GM19463 (cell line): ENCODE results near the gene NDUFV2.
A peak's percentile ranks its signal among the peaks of the same experiment; 100 is the strongest.
"Not testable (repeated sequence)": the region's sequence is repeated elsewhere in the genome, so short reads cannot be mapped to it uniquely, and the experiment has no call there.

Experiments used
- ATAC-seq: cut with Tn5 transposase; IDR thresholded peaks from one replicate; pipeline ENCODE4 v1.9.1; 2021; ENCODE audit warnings: mild to moderate bottlenecking, moderate library complexity; ENCODE audit not compliant: unreplicated experiment

The NDUFV2 gene

DNA sequence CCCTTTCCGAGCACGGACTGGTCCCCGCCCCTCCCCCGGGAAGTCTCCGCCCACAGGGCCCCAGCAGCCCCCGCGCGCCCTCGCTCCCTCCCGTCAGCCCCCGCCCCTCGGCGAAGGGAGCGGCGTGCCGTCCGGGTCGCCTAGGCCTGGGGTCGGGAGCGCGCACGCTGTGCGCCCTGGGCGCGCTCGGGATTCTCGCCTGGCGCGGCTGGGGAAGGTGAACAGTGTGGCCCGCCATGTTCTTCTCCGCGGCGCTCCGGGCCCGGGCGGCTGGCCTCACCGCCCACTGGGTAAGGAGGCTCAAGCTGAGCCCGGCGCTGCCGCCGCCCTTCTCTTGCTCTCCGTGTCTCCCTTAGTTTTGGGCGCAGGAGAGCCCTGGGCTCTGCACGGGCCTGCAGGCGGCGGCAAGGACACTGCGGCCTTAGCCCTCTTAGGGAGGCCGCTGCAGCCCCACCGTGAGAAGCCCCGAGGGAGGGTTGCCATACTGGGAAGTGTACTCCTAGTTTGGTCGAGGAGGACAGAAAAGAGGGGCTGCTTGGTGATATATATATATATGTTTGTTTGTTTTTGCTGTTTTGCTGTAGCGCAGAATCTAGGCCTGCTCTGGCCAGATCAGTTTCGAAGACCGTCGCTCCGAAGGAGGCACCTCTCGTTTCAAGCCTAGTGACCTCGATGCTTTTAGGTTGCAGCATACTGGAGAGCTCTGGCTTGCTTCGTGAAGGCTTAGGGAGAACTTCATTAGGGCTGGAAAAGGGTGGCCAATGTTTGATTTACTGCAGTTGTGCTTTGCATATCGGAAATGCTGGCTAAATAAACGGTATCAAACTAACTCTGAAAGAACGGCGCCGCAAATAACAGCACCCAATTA, at the start of gene NDUFV2:
Gene NDUFV2 (plus strand): TSS at position 192 of the 868 bp plus-strand sequence. CDS start 45 bp downstream, at position 237.
- ATAC-seq, result peak; percentile 94

DNA sequence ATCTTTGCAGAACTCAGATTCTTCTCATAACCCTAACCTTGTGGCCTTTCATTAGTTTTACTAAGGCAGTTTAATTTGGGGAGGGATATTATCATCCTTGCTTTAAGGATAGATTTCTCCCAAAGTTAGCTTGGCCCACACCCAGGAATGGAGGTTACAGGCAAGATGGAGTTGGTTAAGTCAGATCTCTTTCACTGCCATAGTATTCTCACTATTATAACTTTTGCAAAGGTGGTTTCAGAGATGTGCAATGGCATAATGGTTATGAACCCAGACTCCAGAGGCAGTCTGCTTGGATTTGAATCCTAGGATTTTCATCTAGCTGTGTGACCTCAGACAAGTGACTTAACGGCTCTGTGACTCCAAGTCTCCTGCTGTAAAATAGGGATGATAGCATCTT, 48.7 kb upstream of the NDUFV2 start:
- no peak for ATAC-seq

DNA sequence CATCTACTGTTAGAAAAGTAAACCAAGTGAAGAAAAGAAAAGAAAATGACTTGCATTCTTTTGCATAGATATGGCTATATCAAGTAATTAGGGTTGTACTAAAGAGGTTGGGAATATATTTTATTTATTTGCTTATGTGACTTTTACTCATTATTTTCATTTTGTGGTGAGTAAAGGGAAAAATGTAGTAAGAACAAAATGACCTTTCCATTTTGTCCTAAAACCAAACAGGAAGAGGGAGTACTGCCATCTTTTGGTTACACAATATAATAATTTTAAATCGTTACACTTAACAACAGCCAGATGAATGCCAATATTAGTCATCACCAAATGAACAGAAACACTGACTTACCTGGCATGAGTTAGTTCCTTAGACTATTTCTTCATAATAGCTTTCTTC, 47.3 kb upstream of the NDUFV2 start:
- ATAC-seq, result no peak

DNA sequence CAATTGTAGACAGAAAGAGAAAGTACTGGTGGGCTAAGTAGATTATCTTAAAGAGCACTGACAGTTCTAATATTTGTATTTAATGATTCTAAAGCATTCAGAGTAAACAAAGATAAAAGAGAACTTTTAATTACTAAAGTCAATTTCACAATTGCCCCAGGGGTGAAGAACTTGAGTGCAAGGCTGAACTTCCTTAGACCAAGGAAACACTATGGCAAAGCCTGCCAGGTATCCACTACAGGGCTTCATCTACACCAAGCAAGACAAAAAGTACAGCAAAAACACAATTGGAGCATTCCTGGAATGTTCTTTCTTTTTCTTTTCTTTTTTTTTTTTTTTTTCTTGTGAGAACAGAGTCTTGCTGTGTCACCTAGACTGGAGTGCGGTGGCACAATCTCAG, 46.9 kb upstream of the NDUFV2 start:
- ATAC-seq, result no peak

DNA sequence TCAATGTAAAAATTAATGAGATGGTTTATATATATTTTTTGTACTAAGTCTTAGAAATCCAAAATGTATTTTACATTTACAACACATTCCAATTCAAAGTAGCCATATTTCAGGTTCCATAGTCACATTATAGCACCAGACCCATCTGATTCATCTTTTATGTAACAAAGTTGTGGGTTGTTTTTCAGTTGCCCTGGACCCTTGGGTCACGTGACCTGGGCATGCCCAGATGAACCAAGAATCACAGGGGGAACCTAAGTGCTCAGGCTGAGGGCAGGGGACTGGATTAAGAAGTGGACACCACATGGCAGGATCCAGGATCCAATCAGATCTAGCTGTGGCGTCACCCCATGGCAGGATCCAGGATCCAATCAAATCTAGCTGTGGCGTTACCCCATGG, 44.9 kb upstream of the NDUFV2 start:
- ATAC-seq, result no peak

DNA sequence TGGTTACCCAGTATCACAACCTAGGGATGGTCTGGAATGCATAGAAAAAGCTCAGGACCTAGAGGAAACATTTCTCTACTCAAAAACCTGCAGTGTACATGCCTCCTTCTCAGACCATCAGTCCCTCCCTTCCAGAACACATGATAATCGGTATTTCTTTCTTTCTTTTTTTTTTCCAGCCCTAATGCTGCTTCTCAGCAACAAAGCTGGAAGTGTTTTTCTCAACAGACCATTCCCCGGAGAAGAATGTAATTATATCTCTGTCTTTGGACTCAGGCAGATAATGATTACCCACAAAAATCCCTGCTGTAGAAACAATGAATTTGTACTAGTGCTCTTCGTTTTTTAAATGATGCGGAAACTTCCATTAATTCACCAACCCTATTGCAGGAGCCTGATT, 44.1 kb upstream of the NDUFV2 start:
- ATAC-seq, result no peak

DNA sequence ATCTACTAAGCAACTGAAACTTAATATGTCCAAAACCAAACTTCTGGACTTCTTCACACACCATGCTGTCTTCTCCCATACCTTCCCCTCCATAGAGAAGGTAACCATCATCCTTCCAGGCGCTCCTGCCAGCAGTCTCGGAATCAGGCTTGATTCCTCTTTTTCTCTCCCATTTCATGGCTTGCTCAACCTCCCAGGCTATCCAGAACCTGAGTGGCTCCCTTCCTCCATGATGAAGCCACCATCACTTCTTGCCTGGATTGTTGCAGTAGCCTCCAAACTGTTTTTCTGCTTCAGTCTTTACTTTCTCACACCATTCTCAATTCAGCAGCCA, 40.1 kb upstream of the NDUFV2 start:
- ATAC-seq, result no peak

DNA sequence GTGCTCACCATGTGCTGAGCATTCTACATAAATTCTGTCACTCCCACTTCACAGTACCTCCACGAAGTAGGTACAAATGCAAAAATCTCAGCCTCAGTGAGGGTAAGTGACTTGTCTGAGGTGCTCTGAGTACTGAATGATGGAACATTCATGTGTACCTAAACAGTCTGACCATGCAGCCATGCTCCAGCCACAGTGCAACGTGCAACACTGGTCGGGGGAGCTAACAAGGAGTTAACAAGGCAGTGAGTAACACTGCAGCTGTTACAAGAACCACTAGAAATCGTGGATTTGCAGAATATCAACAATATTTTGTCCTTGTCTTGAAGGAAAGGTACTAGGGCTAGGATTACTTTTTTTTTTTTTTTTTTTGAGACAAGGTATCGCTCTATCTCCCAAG, 36.6 kb upstream of the NDUFV2 start:
- ATAC-seq, result no peak

DNA sequence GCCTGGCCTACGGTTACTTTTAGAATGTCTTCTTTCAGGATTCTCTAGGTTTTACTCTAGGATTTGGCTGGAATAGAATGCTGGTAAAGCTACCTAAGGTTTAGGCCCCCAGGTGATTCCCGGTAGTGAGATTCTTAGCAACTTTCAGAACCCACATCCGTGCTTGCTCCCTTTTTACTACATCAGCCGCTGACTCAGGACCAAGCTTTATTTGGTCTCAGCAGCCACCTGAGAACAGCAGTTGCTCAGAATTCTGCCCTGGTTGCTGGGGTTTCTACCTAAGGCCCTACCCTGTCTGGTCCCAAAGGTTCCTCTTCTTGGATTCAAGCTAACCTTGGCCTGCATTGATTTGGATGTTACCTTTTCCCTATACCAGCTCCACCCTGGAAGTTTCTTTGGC, 36.1 kb upstream of the NDUFV2 start:
- ATAC-seq, result peak; percentile 29

DNA sequence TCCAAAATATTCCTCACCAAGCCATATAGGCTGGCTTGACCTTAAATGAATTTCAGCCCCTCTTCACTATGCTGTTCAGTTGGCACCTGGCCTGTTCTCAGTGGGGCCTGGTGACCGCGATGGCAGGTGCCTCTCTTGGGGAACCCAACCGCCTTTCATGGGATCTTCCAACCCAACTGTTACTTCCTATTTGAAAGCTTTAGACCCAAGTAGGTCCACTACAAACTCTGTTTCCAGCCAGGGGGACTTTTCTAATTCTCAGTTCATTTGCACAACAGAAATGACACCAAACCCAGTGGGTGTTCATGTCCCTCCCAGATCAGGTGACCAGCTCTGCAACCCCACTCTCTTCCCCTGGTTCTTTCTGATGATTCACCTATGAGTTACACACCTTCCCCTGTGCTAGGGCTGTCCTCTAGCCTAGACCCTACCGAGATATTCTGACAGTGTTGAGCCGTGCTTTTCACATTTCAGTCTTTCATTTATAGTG, 35.6 kb upstream of the NDUFV2 start:
- ATAC-seq, result peak; percentile 64

DNA sequence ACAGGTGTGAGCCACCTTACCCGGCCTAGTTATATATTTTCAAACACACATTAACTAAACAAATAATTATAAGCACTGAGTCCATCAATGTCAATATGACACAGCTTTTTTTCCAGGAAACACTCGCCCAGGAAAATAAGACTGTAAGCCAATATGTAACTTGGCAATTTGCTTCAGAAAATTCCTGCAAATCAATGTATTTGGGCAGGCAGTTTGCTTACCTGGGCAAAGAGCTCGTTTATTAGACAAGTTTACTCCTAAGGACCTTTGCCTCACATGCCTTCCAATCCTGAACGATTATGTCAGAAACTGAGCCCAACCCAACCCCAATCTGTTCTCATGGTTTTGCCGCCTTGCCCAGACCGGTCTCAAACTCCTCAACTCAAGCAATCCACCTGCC, 34.7 kb upstream of the NDUFV2 start:
- ATAC-seq, result no peak

DNA sequence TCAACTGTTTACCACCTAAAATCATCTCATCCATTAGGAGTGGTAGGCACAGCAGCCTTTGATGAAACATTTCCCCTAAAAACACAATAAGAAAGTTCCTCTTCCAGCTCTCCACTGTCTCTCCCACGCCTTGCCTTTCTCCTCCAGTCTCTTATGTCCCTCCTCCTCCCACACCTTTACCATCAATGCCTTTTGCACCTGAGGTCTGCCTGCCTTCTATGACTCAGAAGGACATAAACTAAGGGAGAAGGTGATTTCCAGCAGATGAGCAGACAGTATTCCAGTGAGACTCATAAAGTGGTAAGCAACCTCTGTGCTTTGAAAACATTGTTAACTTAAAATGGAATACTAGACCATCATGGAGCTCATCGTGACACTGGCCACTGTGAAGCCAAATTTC, 34.2 kb upstream of the NDUFV2 start:
- no peak for ATAC-seq

DNA sequence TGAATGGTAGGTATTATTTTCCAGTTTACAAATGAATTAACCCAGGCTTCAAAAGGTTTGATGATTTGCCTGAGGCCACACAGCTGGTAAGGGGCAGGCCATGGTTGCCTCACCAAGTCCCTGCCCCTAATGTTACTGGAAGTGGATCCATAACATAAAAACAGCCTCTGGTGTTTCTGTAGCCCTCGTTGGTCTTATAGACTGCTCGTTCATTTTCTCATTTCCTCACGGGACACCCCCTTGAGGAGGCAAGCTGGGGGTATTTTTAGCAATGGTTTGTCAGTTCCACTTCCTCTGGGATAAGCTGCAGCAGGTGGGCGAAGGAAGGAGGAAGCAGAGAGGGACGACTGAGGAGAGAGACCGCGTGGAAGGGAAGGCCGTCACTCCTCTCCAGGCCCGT, 32.9 kb upstream of the NDUFV2 start:
- no peak for ATAC-seq

DNA sequence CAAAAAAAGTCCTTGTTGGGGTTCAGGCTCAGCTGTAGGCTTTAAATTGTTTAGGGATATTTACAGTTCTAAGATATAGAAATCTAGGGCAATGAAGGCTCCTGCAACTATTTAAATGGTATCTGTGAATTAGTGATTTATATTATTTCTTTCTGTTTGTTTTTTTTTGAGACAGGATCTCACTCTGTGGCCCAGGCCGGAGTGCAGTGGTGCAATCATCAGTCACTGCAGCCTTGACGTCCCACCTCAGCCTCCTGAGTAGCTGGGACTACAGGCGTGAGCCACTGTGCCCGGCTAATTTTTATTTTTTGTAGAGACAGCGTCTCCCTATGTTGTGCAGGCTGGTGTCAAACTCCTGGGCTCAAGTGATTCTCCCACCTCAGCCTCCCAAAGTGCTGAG, 32.3 kb upstream of the NDUFV2 start:
- no peak for ATAC-seq

DNA sequence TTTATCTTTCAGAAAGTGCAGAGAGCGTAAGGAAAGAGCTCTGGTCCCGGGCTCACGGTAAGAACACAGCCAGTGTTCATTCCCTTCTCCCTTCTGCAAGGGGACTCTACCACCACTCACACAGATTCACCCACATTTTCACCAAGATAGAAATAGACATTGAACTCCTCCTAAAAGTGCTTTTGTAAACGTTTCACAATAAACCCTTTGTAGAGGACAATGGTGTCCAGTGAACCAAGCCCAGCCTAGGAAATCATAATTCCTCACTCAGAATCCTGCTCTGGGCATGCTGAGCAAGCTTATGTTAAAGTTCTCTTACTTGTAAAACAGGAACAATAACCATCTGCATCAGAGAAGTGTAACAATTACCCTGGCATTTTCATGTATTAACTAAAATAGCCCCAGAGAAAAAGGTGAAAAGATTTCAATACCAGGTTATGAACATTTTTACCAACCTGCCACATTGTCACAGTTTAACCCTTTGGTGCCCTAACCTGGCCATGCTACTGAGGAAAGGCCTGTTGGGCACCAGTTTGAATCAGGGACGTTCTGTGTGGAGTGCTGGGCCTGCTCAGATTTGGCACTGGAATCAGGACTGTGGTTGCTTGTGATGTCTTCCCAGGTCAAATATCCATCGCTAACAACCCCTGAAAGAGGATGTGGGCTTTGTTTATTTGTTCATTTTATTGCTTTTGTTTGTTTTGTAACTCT, 22.5 kb upstream of the NDUFV2 start:
- ATAC-seq, result no peak

DNA sequence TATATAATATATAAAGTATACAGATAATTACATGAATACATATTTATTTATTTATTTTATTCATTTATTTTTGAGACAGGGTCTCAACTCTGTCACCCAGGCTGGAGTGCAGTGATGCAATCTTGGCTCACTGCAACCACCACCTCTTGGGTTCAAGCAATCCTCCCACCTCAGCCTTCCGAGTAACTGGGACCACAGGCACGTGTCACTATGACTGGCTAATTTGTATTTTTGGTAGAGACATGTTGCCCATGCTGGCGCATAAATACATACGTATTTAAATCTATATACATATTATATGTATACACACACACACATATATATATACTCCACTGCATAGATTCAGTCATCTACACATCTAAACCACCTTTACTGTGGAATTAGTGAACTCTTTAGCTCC, 20.6 kb upstream of the NDUFV2 start:
- ATAC-seq, result no peak

DNA sequence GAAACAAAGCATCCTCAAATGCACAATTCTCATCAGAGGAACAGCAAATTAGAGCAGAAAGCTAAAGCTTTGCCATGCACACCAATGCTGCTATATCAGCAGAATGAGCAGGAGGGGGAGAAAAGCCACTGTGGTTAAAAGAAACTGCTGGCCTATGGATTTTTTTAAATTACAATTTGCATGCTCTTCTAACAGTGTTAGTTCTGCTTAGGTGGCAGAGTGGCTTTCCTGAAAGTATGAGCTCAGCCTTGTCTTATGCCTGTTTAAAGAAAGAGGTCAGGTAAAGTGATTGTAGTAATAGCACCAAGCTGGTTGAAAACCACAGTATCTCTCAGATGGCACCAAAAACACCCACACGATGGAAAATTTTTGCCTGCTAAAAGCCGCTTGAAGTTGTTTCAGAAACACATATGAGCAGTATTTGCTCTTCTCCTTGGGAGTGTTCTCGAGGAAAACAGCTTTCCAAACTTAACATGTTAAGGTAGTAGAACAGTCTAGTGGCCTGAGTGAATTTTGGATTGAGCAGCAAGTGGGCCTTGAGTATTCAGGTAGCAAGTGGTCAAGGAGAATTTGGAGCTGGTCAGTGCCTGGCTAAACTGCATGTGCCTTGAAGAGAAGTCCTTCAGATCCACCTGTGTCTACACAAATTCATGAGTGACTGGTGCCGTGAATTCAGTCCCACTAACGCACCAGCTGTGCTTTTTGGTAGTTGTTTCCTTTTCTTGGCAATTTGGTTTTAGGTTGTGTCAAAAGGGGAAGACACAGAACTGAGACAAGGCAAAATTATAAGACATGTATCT, 19.6 kb upstream of the NDUFV2 start:
- peak; percentile 94 for ATAC-seq

DNA sequence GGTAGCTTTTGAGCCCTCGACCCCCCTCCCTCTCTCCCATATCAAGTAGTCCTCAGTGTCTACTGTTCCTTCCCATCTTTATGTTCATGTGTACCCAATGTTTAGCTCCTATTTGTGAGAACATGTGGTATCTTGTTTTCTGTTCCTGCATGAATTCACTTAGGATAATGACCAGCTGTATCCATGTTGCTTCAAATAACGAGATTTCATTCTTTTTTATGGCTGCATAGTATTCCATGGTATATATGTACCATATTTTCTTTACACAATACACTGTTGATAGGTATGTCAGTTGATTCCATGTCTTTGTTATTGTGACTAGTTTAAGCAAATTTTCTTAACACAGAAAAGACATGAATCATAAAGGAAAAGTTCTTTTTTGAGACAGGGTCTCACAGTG, 16.5 kb upstream of the NDUFV2 start:
- no peak for ATAC-seq

DNA sequence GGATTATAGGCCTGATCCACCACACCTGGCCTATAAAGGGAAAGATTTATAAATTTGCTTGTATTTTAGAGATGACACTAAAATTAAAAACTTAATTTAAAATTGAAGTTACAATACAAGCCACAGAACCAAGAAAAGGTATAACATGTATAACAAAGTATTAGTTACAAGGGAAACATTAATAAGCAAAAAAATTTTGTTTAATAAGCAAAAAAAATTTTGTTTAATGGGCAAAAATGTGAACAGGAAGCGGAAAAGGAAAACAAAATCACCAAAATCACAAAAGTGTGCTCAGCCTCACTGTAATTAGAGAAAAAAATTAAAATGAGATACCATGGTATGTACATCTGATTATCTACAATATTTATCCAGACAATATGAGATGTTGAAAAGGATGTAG, 15.9 kb upstream of the NDUFV2 start:
- no peak for ATAC-seq

DNA sequence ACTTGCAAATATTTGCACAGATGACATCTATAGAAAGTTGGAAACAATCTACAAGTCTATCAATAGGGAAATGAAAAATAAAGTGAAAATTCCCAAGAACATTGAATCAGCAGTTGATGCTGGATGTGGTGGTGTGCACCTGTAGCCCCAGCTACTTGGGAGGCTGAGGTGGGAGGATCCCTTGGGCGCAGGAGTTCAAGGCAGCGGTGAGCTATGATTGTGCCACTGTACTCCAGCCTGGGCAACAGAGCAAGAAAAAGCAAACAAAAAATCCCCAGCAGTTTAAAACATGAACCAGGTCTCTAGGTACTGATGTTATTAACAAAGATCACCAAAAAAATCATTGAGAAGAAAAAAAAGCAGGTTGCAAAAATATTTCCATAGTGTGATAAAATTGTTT, 15.4 kb upstream of the NDUFV2 start:
- ATAC-seq, result no peak

DNA sequence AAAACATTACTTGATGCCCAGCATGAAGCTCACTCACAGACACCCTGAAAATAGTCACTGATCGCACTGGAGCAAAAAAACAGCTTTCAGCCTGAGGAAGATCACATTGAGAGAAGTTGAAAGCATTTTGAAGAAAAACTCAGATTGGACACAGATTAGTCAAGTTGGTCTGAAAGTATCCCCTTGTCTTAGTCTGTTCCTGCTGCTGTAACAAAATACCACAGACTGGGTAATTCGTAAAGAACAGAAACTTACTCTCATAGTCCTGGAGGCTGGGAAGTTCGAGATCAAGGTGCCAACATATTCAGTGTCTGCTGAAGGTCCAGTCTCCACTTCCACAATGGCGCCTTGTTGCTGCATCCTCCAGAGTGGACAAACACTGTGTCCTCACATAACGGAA, 14.2 kb upstream of the NDUFV2 start:
- no peak for ATAC-seq

DNA sequence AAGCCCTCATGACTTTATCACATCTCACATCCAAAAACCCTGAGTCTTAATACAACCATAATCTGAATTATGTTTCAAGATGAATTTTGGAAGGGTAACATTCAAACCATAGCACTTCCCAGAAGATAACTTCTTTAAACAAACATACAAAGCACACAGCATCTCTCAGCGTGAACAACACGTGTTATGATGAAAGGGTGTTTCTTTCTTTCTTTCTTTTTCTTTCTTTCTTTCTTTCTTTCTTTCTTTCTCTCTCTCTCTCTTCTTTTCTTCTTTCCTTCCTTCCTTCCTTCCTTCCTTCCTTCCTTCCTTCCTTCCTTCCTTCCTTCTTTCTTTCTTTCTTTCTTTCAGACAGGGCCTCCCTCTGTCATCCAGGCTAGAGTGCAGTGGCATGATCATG, 13.8 kb upstream of the NDUFV2 start:
- ATAC-seq, result not testable (repeated sequence)
